ENCODE measurements around the gene ASCC3.

DNA sequence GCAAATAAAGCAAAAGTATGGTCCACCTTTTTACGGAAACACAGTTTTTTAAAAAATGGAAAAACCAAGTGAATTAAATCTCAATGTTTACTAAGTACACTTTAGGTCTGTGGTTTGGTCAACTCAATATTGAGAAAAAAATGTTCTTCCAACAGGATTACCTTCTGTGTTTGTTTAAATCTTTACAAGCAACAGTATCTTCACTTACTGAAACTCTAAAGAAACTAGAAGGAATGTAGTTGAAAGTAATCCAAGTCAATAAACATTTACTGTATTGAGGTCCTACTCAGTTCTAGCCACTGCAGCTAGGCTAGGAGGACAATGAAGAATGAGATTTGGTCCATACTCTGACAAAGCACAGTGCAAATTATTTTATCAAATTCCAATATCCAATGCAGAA lies 80.1 kb downstream of the ASCC3 start:
- TF ChIP-seq POLR2A (IDR thresholded peaks at IDR 0.05; ENCODE audit: low read depth, low read length) (no peak), TAF1 (IDR thresholded peaks at IDR 0.05; ENCODE audit: low read depth, low read length) (no peak), POU2F2 (IDR thresholded peaks at IDR 0.05; ENCODE audit: low read depth, low read length) (no peak), POLR2AphosphoS5 (IDR thresholded peaks at IDR 0.05; ENCODE audit: low read depth, low read length) (no peak), PAX5 (IDR thresholded peaks at IDR 0.05; ENCODE audit: insufficient read depth, low read length, severe bottlenecking) (no peak)

Measured in GM12891 (cell line).